GM23248 (cell line): ENCODE measurements around the gene AQR.

ENCODE experiments used
- EZH2 ChIP-seq: fragments of 200-600 bp; sonication (generic); IDR thresholded peaks from 2 replicates; pipeline ENCODE4 v1.6.1; 2018; ENCODE audit warnings: antibody characterized with exemption, mild to moderate bottlenecking; ENCODE audit not compliant: insufficient read depth, poor library complexity, severe bottlenecking
- EZH2phosphoT487 ChIP-seq: fragments of 200-600 bp; sonication (generic); IDR thresholded peaks from 2 replicates; pipeline ENCODE4 v1.6.1; 2018; ENCODE audit warnings: antibody characterized with exemption, moderate library complexity, mild to moderate bottlenecking, low read depth; ENCODE audit not compliant: insufficient read depth

GRCh38 chr15:34941831-34942230 is 27.7 kb downstream of the AQR start:
- TF ChIP-seq EZH2 (no peak), EZH2phosphoT487 (no peak)
